ENCODE measurements around the gene RREB1. TPM values are rescaled to one million over a fixed set of nuclear protein-coding genes. Genes with fewer than 3 reads are reported as not detected.

Gene RREB1
- total and polyA plus RNA-seq, 2 of the 4 experiments (the other 2 are of a cell fraction): 8.4 to 14.5 TPM

GRCh38 chr6:7238526-7238899, 130.8 kb downstream of the RREB1 start:
- no peak for TF ChIP-seq MAZ (IDR thresholded peaks at IDR 0.05; ENCODE audit: borderline replicate concordance, low read depth, low read length)
- no peak for TF ChIP-seq CTCF (conservative IDR thresholded peaks at IDR 0.05; ENCODE audit: low read depth, low read length)
- no peak for TF ChIP-seq FOS (IDR thresholded peaks at IDR 0.05; ENCODE audit: low read depth, low read length)
- TF ChIP-seq MAFK (IDR thresholded peaks at IDR 0.05; ENCODE audit: low read depth, low read length): no peak
- no peak for TF ChIP-seq CEBPB (IDR thresholded peaks at IDR 0.05; ENCODE audit: low read depth, low read length)
- no peak for TF ChIP-seq NFE2L2 (IDR thresholded peaks at IDR 0.05; ENCODE audit: low read depth, low read length)
- no peak for TF ChIP-seq MXI1 (IDR thresholded peaks at IDR 0.05; ENCODE audit: borderline replicate concordance, low read depth, low read length)
- no peak for TF ChIP-seq BHLHE40 (IDR thresholded peaks at IDR 0.05; ENCODE audit: low read depth, low read length)
- TF ChIP-seq RFX5 (IDR thresholded peaks at IDR 0.05; ENCODE audit: low read depth, low read length): no peak
- TF ChIP-seq USF2 (IDR thresholded peaks at IDR 0.05; ENCODE audit: low read depth, low read length): no peak
- no peak for TF ChIP-seq ELK1 (IDR thresholded peaks at IDR 0.05; ENCODE audit: borderline replicate concordance, low read depth, low read length)
- TF ChIP-seq SMC3 (IDR thresholded peaks at IDR 0.05; ENCODE audit: low read depth, low read length): no peak
- TF ChIP-seq POLR2A (IDR thresholded peaks at IDR 0.05; ENCODE audit: low read depth, low read length): no peak
- no peak for TF ChIP-seq RAD21 (IDR thresholded peaks at IDR 0.05; ENCODE audit: low read length)
- TF ChIP-seq CHD1 (IDR thresholded peaks at IDR 0.05; ENCODE audit: low read depth, low read length): no peak
- no peak for TF ChIP-seq RCOR1 (IDR thresholded peaks at IDR 0.05; ENCODE audit: insufficient replicate concordance, low read length)
- Histone ChIP-seq H3K14ac (replicated peaks; ENCODE audit: low read depth, low read length) (no peak overlapping the region), H2BK5ac (ENCODE audit: low read depth, low read length, poor library complexity, severe bottlenecking) (no peak overlapping the region), H2BK15ac (ENCODE audit: low read depth, low read length) (no peak overlapping the region), H3K4me2 (ENCODE audit: low read depth, low read length) (no peak overlapping the region), H3K18ac (ENCODE audit: low read depth, low read length) (no peak overlapping the region), H2BK20ac (ENCODE audit: low read depth, low read length) (no peak overlapping the region), H3K56ac (ENCODE audit: extremely low read depth, insufficient read depth, low read length) (no peak overlapping the region), H3K27me3 (ENCODE audit: control insufficient read depth, insufficient read depth, low read length) (no peaks in the 10 kb centered on the region), H3K9me3 (ENCODE audit: control insufficient read depth, insufficient read depth, low read length) (no peaks in the 10 kb centered on the region), H3K4me1 (ENCODE audit: control insufficient read depth, insufficient read depth, low read length) (peaks cover 13% of the 10 kb centered on the region), H3K23ac (ENCODE audit: low read depth, low read length) (no peak overlapping the region), H2AK9ac (replicated peaks; ENCODE audit: low read depth, low read length, poor library complexity) (no peak overlapping the region), H2AK5ac (ENCODE audit: low read depth, low read length) (no peak overlapping the region), H3K9ac (ENCODE audit: low read depth, low read length) (no peak overlapping the region), H3K4me3 (ENCODE audit: insufficient read depth, low read depth, low read length) (no peak overlapping the region), H3K4ac (ENCODE audit: low read depth, low read length) (no peak overlapping the region), H2AFZ (replicated peaks; ENCODE audit: low read length, poor library complexity) (no peak overlapping the region), H3K79me1 (ENCODE audit: low read depth in 1 of 2, low read length in 2 of 2) (peaks cover 34 to 87% of the 10 kb centered on the region in 2 experiments), H3K9me1 (ENCODE audit: insufficient read depth, low read length) (peaks cover 17% of the 10 kb centered on the region), H3K27ac (ENCODE audit: insufficient read depth, low read length) (no peak overlapping the region), H4K8ac (ENCODE audit: low read depth in 2 of 2, low read length in 2 of 2) (no peak overlapping the region), H3K36me3 (ENCODE audit: control insufficient read depth, insufficient read depth, low read length) (peaks cover 25% of the 10 kb centered on the region), H4K5ac (ENCODE audit: low read depth, low read length) (no peak overlapping the region), H4K91ac (ENCODE audit: insufficient read depth, low read depth, low read length) (no peak overlapping the region), H2BK120ac (ENCODE audit: low read depth, low read length) (no peak overlapping the region), H4K20me1 (ENCODE audit: insufficient read depth, low read length) (peaks cover 44% of the 10 kb centered on the region)
- ATAC-seq (ENCODE audit: low read depth) (no peak), DNase-seq (no peak)
- BruUV-seq (replicated peaks): no TSS peak
- intact Hi-C loops (cut with micrococcal nuclease): no loop called here
- ChIA-PET POLR2A (ENCODE audit: unreplicated experiment) (no interaction called here), CTCF (interaction anchor here (0.7 to 1.8 kb wide), 5 partner anchors 12 to 515 kb away, joined by 3 to 5 read pairs (median 3); no protein-coding TSS in a partner anchor)
- no CpG with 5 or more reads among the region's 5 CpGs for WGBS, 2 experiments (ENCODE audit: extremely low coverage in 2 of 2, insufficient read length in 1 of 2)
- dilution Hi-C loops (cut with HindIII; ENCODE audit: low sequenced_read_pairs, unreplicated experiment): no loop called here
- in situ Hi-C loops (cut with MboI; ENCODE audit: low sequenced_read_pairs): no loop called here
